Esophagus muscularis mucosa (tissue), 4 donors: ENCODE measurements around the gene SLC24A3. TPM values are rescaled to one million over a fixed set of nuclear protein-coding genes. Genes with fewer than 3 reads are reported as not detected.

ENCODE experiments used
- DNase-seq: peaks from one replicate; pipeline ENCODE4 v3.0.0-alpha.2; 2017; ENCODE audit errors: extremely low spot score
- H3K27ac ChIP-seq, 4 donors: fragments of 200-600 bp; sonication (generic); replicated peaks in 1 of 4; 1 replicate in 3 of 4; 2 replicates in 1 of 4; pipeline ENCODE4 v1.5.1; 2016 to 2019; ENCODE audit warnings: mild to moderate bottlenecking in 1 of 4
- H3K27me3 ChIP-seq, 4 donors: fragments of 200-600 bp; sonication (generic); one replicate each; pipeline versions ENCODE4 v1.5.1 to v1.6.0; 2016 to 2019
- H3K36me3 ChIP-seq, 4 donors: fragments of 200-600 bp; sonication (generic); one replicate each; pipeline ENCODE4 v1.5.1; 2016 to 2019
- H3K4me1 ChIP-seq, 4 donors: fragments of 200-600 bp; sonication (generic); one replicate each; pipeline ENCODE4 v1.5.1; 2016 to 2019
- H3K4me3 ChIP-seq, 4 donors: fragments of 200-600 bp; sonication (generic); 1 replicate in 2 of 4; 2 replicates in 2 of 4; pipeline ENCODE4 v1.5.1; 2016 to 2019; ENCODE audit warnings: mild to moderate bottlenecking in 4 of 4, moderate library complexity in 1 of 4
- H3K9me3 ChIP-seq, 4 donors: fragments of 200-600 bp; sonication (generic); 1 replicate in 3 of 4; 2 replicates in 1 of 4; pipeline ENCODE4 v1.5.1; 2016 to 2019
- CTCF ChIP-seq, 3 experiments: fragments of 200-600 bp in 2 of 3; fragments of 450-650 bp in 1 of 3; sonication (generic) in 2 of 3; IDR thresholded peaks; one replicate each; pipeline ENCODE4 v1.5.1; 2017 to 2019; ENCODE audit warnings: antibody characterized with exemption in 3 of 3, mild to moderate bottlenecking in 2 of 3, moderate library complexity in 1 of 3
- EP300 ChIP-seq: sonication (generic); formaldehyde crosslinking; IDR thresholded peaks from one replicate; pipeline ENCODE4 v1.6.1; 2017; ENCODE audit warnings: antibody characterized with exemption
- POLR2A ChIP-seq: fragments of 450-650 bp; IDR thresholded peaks from one replicate; pipeline ENCODE4 v1.6.1; 2017; ENCODE audit warnings: antibody characterized with exemption, moderate library complexity, mild to moderate bottlenecking, low read depth
- POLR2AphosphoS5 ChIP-seq, 2 donors: sonication (generic); formaldehyde crosslinking; IDR thresholded peaks; one replicate each; pipeline ENCODE4 v1.6.1; 2017; ENCODE audit warnings: antibody characterized with exemption in 2 of 2
- WGBS: methylation state at CpG from one replicate; pipeline ENCODE4 v1.1.5; 2018; 5-methylcytosine and 5-hydroxymethylcytosine counted together
- intact Hi-C: fragments of 100-400 bp; cut with DNase I; formaldehyde crosslinking; loops from one replicate; pipeline ENCODE4 v1.15.1; 2023
- total RNA-seq, 4 donors: library from RNA; depleted of rRNA; stranded (reverse); fragments of >200 nt; gene quantifications; one replicate each; pipeline versions ENCODE4 v1.1.0 to v1.2.1, GENCODE V29; 2016

Gene SLC24A3
- total RNA-seq, 4 donors from 2014 or later, result 4.6 to 11.5 (median 6.6) TPM

- no peaks in the 10 kb centered on the region for H3K27me3 ChIP-seq
- no peaks in the 10 kb centered on the region for H3K36me3 ChIP-seq
- intact Hi-C loops, result no loop called here
- DNase-seq, result no peak
- 87% methylated on average over 7 of the region's 7 CpGs for WGBS
- no peak overlapping the region for H3K27ac ChIP-seq
- no peak overlapping the region for H3K4me3 ChIP-seq
- peaks cover 0 to 8% (median 0%) of the 10 kb centered on the region in 4 donors for H3K4me1 ChIP-seq
- no peaks in the 10 kb centered on the region for H3K9me3 ChIP-seq
- no peak for TF ChIP-seq POLR2AphosphoS5 (IDR thresholded peaks at IDR 0.05)
- no peak for TF ChIP-seq CTCF (IDR thresholded peaks at IDR 0.05)
- no peak for TF ChIP-seq EP300
- no peak for TF ChIP-seq POLR2A
Observed at GRCh38 chr20:19264191-19264590, 51.7 kb downstream of the SLC24A3 start.

GRCh38 chr20:19265646-19266374 is 53.4 kb downstream of the SLC24A3 start:
- H3K27ac ChIP-seq, result no peak overlapping the region
- intact Hi-C loops, result no loop called here
- H3K27me3 ChIP-seq, result no peaks in the 10 kb centered on the region
- TF ChIP-seq POLR2AphosphoS5 (IDR thresholded peaks at IDR 0.05) (no peak), POLR2A (no peak), CTCF (IDR thresholded peaks at IDR 0.05) (no peak), EP300 (no peak)
- DNase-seq, result no peak
- no peaks in the 10 kb centered on the region for H3K36me3 ChIP-seq
- WGBS, result 94% methylated on average over 3 of the region's 3 CpGs
- peaks cover 0 to 8% (median 0%) of the 10 kb centered on the region in 4 donors for H3K4me1 ChIP-seq
- H3K4me3 ChIP-seq, result no peak overlapping the region
- no peaks in the 10 kb centered on the region for H3K9me3 ChIP-seq

- Histone ChIP-seq H3K36me3 (no peaks in the 10 kb centered on the region), H3K4me3 (no peak overlapping the region), H3K27ac (no peak overlapping the region), H3K4me1 (peaks cover 0 to 3% (median 0%) of the 10 kb centered on the region in 4 donors), H3K27me3 (no peaks in the 10 kb centered on the region), H3K9me3 (no peaks in the 10 kb centered on the region)
- intact Hi-C loops, result no loop called here
- WGBS, result 90% methylated on average over 2 of the region's 2 CpGs
- DNase-seq, result no peak
- TF ChIP-seq CTCF (IDR thresholded peaks at IDR 0.05) (no peak), POLR2AphosphoS5 (IDR thresholded peaks at IDR 0.05) (no peak)
Observed at GRCh38 chr20:19268426-19268825, 56.0 kb downstream of the SLC24A3 start.

- Histone ChIP-seq H3K36me3 (no peaks in the 10 kb centered on the region), H3K4me3 (no peak overlapping the region), H3K27ac (no peak overlapping the region), H3K27me3 (no peaks in the 10 kb centered on the region), H3K4me1 (peaks cover 4 to 8% (median 8%) of the 10 kb centered on the region in 4 donors), H3K9me3 (no peaks in the 10 kb centered on the region)
- TF ChIP-seq CTCF (IDR thresholded peaks at IDR 0.05), result no peak
- no peak for TF ChIP-seq EP300
- no peak for TF ChIP-seq POLR2A
- no peak for TF ChIP-seq POLR2AphosphoS5 (IDR thresholded peaks at IDR 0.05)
- DNase-seq, result no peak
- 85% methylated on average over 8 of the region's 8 CpGs for WGBS
- intact Hi-C loops, result no loop called here
Observed at GRCh38 chr20:19269737-19270340, 57.4 kb downstream of the SLC24A3 start.
